Lung (tissue), 12 donors: ENCODE results near the gene OR4D9. TPM values are rescaled to one million over a fixed set of nuclear protein-coding genes. Genes with fewer than 3 reads are reported as not detected.

Experiments
- ATAC-seq: fragments of 200-7000 bp; cut with Tn5 transposase; one replicate; pipeline ENCODE4 v1.9.1; 2020; ENCODE audit warnings: moderate number of reproducible peaks; ENCODE audit not compliant: insufficient read depth, low FRiP score
- DNase-seq, 3 donors: peaks; one replicate each; pipeline ENCODE4 v3.0.0-alpha.2; 2013 to 2017
- H3K27ac ChIP-seq, 2 donors: one replicate each; pipeline ENCODE4 v1.5.1; 2013; ENCODE audit warnings: mild to moderate bottlenecking in 2 of 2, moderate library complexity in 2 of 2, control low read depth in 1 of 2, inconsistent platforms in 1 of 2, low read depth in 1 of 2, low read length in 1 of 2
- H3K27me3 ChIP-seq, 3 donors: one replicate each; pipeline ENCODE4 v1.5.1; 2013; ENCODE audit warnings: low read length in 2 of 3; ENCODE audit not compliant: control insufficient read depth in 3 of 3, insufficient read depth in 3 of 3
- H3K36me3 ChIP-seq, 4 donors: one replicate each; pipeline ENCODE4 v1.5.1; 2013; ENCODE audit warnings: low read length in 4 of 4, mild to moderate bottlenecking in 1 of 4, moderate library complexity in 1 of 4; ENCODE audit not compliant: control insufficient read depth in 4 of 4, insufficient read depth in 4 of 4
- H3K4me1 ChIP-seq, 5 donors: one replicate each; pipeline ENCODE4 v1.5.1; 2013; ENCODE audit warnings: low read length in 5 of 5, mild to moderate bottlenecking in 2 of 5, moderate library complexity in 1 of 5; ENCODE audit not compliant: control insufficient read depth in 5 of 5, insufficient read depth in 5 of 5
- H3K4me3 ChIP-seq: one replicate; pipeline ENCODE4 v1.5.1; 2013; ENCODE audit warnings: mild to moderate bottlenecking, control low read depth, moderate library complexity
- H3K9ac ChIP-seq, 2 donors: one replicate each; pipeline ENCODE4 v1.5.1; 2013; ENCODE audit warnings: low read length in 2 of 2, control low read depth in 1 of 2; ENCODE audit not compliant: insufficient read depth in 1 of 2
- H3K9me3 ChIP-seq, 4 donors: one replicate each; pipeline ENCODE4 v1.5.1; 2013; ENCODE audit warnings: low read length in 3 of 4, mild to moderate bottlenecking in 1 of 4, moderate library complexity in 1 of 4; ENCODE audit not compliant: control insufficient read depth in 4 of 4, insufficient read depth in 3 of 4
- WGBS, 2 donors: extraction: QIAGEN DNeasy Blood & Tissue Kit; methylation state at CpG; one replicate each; pipeline ENCODE4 v1.1.7; 2013; 5-methylcytosine and 5-hydroxymethylcytosine counted together
- polyA plus RNA-seq, 2 donors: library from polyadenylated mRNA; stranded (reverse); fragments of 200-250 nt; gene quantifications; one replicate each; pipeline ENCODE4 v1.2.1, GENCODE V29; 2013
- total RNA-seq, 2 donors: library from RNA; depleted of rRNA in 1 of 2; stranded (reverse); fragments of >200 nt in 1 of 2; gene quantifications; one replicate each; pipeline ENCODE4 v1.2.1, GENCODE V29; 2014 to 2021
- TF ChIP-seq, protein P1 (sequence below): IDR thresholded peaks from 2 replicates; pipeline ENCODE4 v1.5.1; 2012; ENCODE audit warnings: mild to moderate bottlenecking; ENCODE audit errors: control extremely low read depth, extremely low read depth
- donor health status: control.
- donor health status: control.
- donor health status: Bipolar disorder and iron deficiency.
- donor health status: healthy.
- donor health status: DM: yes; HTN: yes; CAD: no.

The OR4D9 gene
- total and polyA plus RNA-seq, 4 donors, result not detected

DNA sequence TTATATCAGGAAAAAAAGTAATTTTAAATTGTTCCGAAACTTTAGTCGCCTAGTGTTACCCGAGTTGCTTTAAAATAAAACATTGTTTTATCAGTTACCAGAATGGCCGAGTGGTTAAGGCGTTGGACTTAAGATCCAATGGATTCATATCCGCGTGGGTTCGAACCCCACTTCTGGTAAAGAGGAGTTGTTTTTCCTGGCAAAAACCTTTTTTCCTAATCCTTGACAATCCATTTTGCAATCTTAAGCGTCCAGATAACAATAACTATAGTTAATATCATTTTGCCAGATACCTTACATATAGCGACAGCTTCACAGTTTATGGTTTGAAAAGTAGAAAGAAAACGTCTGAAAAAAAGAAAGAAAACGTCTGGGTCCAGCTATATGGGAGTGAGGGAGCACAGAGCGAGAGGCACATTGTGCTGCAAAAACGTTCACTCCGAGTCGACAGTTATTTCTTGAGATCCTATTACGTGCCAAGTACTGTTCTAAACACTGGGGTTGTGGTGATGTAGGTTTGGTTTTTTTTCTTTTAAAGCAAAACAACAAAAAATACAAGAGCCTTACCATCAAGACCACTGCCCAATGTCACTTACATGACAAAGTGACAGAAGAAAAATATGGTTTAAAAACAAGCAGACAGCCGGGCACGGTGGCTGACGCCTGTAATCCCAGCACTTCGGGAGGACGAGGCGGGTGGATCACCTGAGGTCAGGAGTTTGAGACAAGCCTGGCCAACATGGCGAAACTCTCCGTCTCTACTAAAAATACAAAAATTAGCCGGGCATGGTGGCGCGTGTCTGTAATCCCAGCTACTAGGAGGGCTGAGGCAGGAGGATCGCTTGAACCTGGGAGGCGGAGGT, 40.6 kb downstream of the OR4D9 start:
- no peaks in the 10 kb centered on the region for H3K36me3 ChIP-seq
- no peak overlapping the region for H3K4me3 ChIP-seq
- no peak overlapping the region for H3K27ac ChIP-seq
- H3K9me3 ChIP-seq, result no peaks in the 10 kb centered on the region
- WGBS, 2 donors, result 35% methylated on average over 30 of the region's 30 CpGs
- H3K27me3 ChIP-seq, result no peaks in the 10 kb centered on the region
- ATAC-seq, result no peak
- peaks cover 0 to 13% (median 0%) of the 10 kb centered on the region in 5 donors for H3K4me1 ChIP-seq
- H3K9ac ChIP-seq, result peak overlapping the region; percentile 46 to 94
- peak; percentile 62 to 88 (median 86) for DNase-seq
- TF ChIP-seq, protein P1, sequence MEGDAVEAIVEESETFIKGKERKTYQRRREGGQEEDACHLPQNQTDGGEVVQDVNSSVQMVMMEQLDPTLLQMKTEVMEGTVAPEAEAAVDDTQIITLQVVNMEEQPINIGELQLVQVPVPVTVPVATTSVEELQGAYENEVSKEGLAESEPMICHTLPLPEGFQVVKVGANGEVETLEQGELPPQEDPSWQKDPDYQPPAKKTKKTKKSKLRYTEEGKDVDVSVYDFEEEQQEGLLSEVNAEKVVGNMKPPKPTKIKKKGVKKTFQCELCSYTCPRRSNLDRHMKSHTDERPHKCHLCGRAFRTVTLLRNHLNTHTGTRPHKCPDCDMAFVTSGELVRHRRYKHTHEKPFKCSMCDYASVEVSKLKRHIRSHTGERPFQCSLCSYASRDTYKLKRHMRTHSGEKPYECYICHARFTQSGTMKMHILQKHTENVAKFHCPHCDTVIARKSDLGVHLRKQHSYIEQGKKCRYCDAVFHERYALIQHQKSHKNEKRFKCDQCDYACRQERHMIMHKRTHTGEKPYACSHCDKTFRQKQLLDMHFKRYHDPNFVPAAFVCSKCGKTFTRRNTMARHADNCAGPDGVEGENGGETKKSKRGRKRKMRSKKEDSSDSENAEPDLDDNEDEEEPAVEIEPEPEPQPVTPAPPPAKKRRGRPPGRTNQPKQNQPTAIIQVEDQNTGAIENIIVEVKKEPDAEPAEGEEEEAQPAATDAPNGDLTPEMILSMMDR, result no peak

DNA sequence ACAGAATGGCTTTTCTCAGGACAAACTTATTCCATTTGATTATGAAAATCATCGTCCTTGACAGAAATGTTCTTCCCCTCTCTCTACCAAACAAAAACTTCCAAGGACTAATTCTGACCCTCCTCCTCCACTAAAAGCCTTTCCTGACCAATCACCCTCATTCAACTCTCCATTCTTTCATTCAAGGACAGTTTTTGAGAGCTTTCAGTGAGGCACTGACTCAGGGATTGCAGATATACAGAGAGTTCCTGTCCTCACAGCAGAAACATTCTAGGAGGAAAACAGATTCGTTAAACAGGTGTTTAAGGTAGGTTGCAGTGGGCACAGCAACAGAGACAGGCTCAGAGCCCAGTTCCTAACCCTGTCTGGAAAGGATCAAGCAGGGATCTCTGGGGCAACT, 41.5 kb downstream of the OR4D9 start:
- Histone ChIP-seq H3K27ac (no peak overlapping the region), H3K36me3 (no peaks in the 10 kb centered on the region), H3K9ac (no peak overlapping the region), H3K9me3 (no peaks in the 10 kb centered on the region), H3K4me3 (no peak overlapping the region), H3K27me3 (peaks cover 0 to 4% (median 0%) of the 10 kb centered on the region in 3 donors), H3K4me1 (peaks cover 0 to 13% (median 0%) of the 10 kb centered on the region in 5 donors)
- peak in 1 of 3 donors; percentile 10 for DNase-seq
- TF ChIP-seq, protein P1, result no peak
- no peak for ATAC-seq
- WGBS, 2 donors, result 49 to 56% methylated on average over 2 of the region's 2 CpGs

DNA sequence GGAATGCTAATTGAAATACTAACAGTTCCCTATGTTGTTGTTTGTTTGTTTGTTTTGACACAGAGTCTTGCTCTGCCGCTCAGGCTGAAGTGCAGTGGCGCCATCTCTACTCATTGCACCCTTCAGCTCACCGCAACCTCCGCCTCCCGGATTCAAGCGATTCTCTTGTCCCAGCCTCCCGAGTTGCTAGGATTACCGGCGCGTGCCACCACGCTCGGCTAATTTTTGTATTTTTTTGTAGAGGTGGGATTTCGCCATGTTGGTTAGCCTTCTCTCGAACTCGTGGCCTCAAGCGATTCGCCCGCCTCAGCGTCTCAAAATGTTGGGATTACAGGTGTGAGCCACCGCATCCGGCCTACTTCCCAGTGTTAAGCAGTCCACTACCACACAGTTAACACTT, 42.0 kb downstream of the OR4D9 start:
- Histone ChIP-seq H3K27ac (no peak overlapping the region), H3K4me1 (peaks cover 0 to 13% (median 0%) of the 10 kb centered on the region in 5 donors), H3K9ac (no peak overlapping the region), H3K4me3 (no peak overlapping the region), H3K9me3 (no peaks in the 10 kb centered on the region), H3K27me3 (peaks cover 0 to 4% (median 1%) of the 10 kb centered on the region in 3 donors), H3K36me3 (no peaks in the 10 kb centered on the region)
- no peak for DNase-seq
- WGBS, 2 donors, result 96 to 98% methylated on average over 21 of the region's 21 CpGs
- TF ChIP-seq, protein P1, result no peak
- ATAC-seq, result no peak
